ENCODE results near the gene ITPRID2. TPM values are rescaled to one million over a fixed set of nuclear protein-coding genes. Genes with fewer than 3 reads are reported as not detected.

ITPRID2 gene
- polyA plus RNA-seq, 3 donors, result 17.9 to 50.2 (median 23.0) TPM

GRCh38 chr2:181910028-181910831 is 18.7 kb downstream of the ITPRID2 start:
- TF ChIP-seq, protein P1, sequence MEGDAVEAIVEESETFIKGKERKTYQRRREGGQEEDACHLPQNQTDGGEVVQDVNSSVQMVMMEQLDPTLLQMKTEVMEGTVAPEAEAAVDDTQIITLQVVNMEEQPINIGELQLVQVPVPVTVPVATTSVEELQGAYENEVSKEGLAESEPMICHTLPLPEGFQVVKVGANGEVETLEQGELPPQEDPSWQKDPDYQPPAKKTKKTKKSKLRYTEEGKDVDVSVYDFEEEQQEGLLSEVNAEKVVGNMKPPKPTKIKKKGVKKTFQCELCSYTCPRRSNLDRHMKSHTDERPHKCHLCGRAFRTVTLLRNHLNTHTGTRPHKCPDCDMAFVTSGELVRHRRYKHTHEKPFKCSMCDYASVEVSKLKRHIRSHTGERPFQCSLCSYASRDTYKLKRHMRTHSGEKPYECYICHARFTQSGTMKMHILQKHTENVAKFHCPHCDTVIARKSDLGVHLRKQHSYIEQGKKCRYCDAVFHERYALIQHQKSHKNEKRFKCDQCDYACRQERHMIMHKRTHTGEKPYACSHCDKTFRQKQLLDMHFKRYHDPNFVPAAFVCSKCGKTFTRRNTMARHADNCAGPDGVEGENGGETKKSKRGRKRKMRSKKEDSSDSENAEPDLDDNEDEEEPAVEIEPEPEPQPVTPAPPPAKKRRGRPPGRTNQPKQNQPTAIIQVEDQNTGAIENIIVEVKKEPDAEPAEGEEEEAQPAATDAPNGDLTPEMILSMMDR (IDR thresholded peaks at IDR 0.05), result no peak
- peaks cover 93% of the 10 kb centered on the region for H4K20me1 ChIP-seq (ENCODE audit: insufficient read depth, low read length)
- H3K27me3 ChIP-seq (ENCODE audit: control insufficient read depth in 2 of 2, insufficient read depth in 2 of 2, low read length in 2 of 2), result no peaks in the 10 kb centered on the region
- no CpG with 5 or more reads among the region's 2 CpGs for WGBS (ENCODE audit: insufficient coverage)
- peaks cover 59 to 69% of the 10 kb centered on the region in 2 donors for H3K36me3 Mint-ChIP-seq
- no peaks in the 10 kb centered on the region for H3K9me3 ChIP-seq (replicated peaks in 1 of 2; ENCODE audit: control insufficient read depth in 1 of 2, insufficient read depth in 1 of 2, low read length in 2 of 2)
- peaks cover 70% of the 10 kb centered on the region for H3K79me2 ChIP-seq (ENCODE audit: insufficient read depth, low read length)
- peak overlapping the region in 1 of 2 donors; percentile 58 for H3K27ac ChIP-seq (ENCODE audit: low read depth in 1 of 2, low read length in 2 of 2)
- H3K4me1 Mint-ChIP-seq, result peaks cover 24% of the 10 kb centered on the region
- peak in 2 of 3 donors; percentile 15 to 19 for DNase-seq
- peak overlapping the region in 1 of 2 donors; percentile 43 for H3K4me3 Mint-ChIP-seq
- no peak overlapping the region for H3K4me2 ChIP-seq (replicated peaks; ENCODE audit: extremely low read depth, low read length, poor library complexity, severe bottlenecking)
- no peaks in the 10 kb centered on the region for H3K27me3 Mint-ChIP-seq (ENCODE audit: low read depth in 3 of 3)
- H3K9me3 Mint-ChIP-seq, result no peaks in the 10 kb centered on the region
- H3K9ac ChIP-seq (ENCODE audit: insufficient read depth, low read length, poor library complexity, severe bottlenecking), result peak overlapping the region; percentile 1
- H3K27ac Mint-ChIP-seq, result peak overlapping the region; percentile 32 to 88 (median 72)
- peaks cover 10 to 14% of the 10 kb centered on the region in 2 donors for H3K4me1 ChIP-seq (ENCODE audit: control insufficient read depth in 1 of 2, insufficient read depth in 2 of 2, low read length in 2 of 2)
- no peak overlapping the region for H2AFZ ChIP-seq (ENCODE audit: insufficient read depth, low read depth, low read length, poor library complexity, severe bottlenecking)
- H3K4me3 ChIP-seq (replicated peaks in 1 of 3; ENCODE audit: low read depth in 2 of 3, low read length in 3 of 3), result no peak overlapping the region
- intact Hi-C loops (cut with micrococcal nuclease), result no loop called here
- H3K36me3 ChIP-seq (replicated peaks in 1 of 2; ENCODE audit: control insufficient read depth in 1 of 2, insufficient read depth in 2 of 2, low read length in 2 of 2), result peaks cover 49 to 84% of the 10 kb centered on the region in 2 donors

DNA sequence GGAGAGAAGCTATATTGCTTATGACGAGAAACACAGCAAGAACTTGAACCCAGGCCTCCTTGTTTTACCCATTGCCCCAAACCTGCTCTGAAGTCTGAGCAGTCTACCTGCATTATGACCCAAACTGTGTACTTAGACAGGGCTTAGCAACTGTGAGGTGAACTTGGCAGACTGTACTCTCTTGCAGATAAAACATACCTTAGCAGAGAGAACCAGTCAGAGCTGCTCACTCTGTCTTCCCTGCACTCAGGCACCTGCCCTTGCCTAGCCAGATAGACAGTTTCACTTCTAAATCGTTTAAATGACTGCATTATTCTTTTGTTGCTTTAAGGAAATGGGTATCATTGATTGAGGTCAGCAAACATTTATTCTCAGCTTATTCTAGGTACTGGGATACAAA is 20.3 kb downstream of the ITPRID2 start:
- no peak for DNase-seq
- Histone ChIP-seq H3K4me3 (replicated peaks in 1 of 3; ENCODE audit: low read depth in 2 of 3, low read length in 3 of 3) (no peak overlapping the region), H3K9me3 (replicated peaks in 1 of 2; ENCODE audit: control insufficient read depth in 1 of 2, insufficient read depth in 1 of 2, low read length in 2 of 2) (no peaks in the 10 kb centered on the region), H3K4me1 (ENCODE audit: control insufficient read depth in 1 of 2, insufficient read depth in 2 of 2, low read length in 2 of 2) (peaks cover 10 to 14% of the 10 kb centered on the region in 2 donors), H4K20me1 (ENCODE audit: insufficient read depth, low read length) (peaks cover 92% of the 10 kb centered on the region), H2AFZ (ENCODE audit: insufficient read depth, low read depth, low read length, poor library complexity, severe bottlenecking) (no peak overlapping the region), H3K27me3 (ENCODE audit: control insufficient read depth in 2 of 2, insufficient read depth in 2 of 2, low read length in 2 of 2) (no peaks in the 10 kb centered on the region), H3K79me2 (ENCODE audit: insufficient read depth, low read length) (peaks cover 58% of the 10 kb centered on the region), H3K36me3 (replicated peaks in 1 of 2; ENCODE audit: control insufficient read depth in 1 of 2, insufficient read depth in 2 of 2, low read length in 2 of 2) (peaks cover 53 to 86% of the 10 kb centered on the region in 2 donors), H3K27ac (ENCODE audit: low read depth in 1 of 2, low read length in 2 of 2) (no peak overlapping the region), H3K4me2 (replicated peaks; ENCODE audit: extremely low read depth, low read length, poor library complexity, severe bottlenecking) (no peak overlapping the region), H3K9ac (ENCODE audit: insufficient read depth, low read length, poor library complexity, severe bottlenecking) (no peak overlapping the region)
- H3K9me3 Mint-ChIP-seq, result no peaks in the 10 kb centered on the region
- H3K36me3 Mint-ChIP-seq, result peaks cover 66 to 73% of the 10 kb centered on the region in 2 donors
- intact Hi-C loops (cut with micrococcal nuclease), result no loop called here
- no CpG with 5 or more reads among the region's 2 CpGs for WGBS (ENCODE audit: insufficient coverage)
- H3K4me3 Mint-ChIP-seq, result no peak overlapping the region
- TF ChIP-seq, protein P1 (IDR thresholded peaks at IDR 0.05), result no peak
- H3K4me1 Mint-ChIP-seq, result peaks cover 18% of the 10 kb centered on the region
- H3K27me3 Mint-ChIP-seq (ENCODE audit: low read depth in 3 of 3), result no peaks in the 10 kb centered on the region
- peak overlapping the region in 3 of 7 donors; percentile 12 to 74 (median 38) for H3K27ac Mint-ChIP-seq
